GM13977 (cell line): ENCODE data around the gene FKBP1B.

ENCODE experiments used
- DNase-seq: peaks from one replicate; pipeline ENCODE4 v3.0.0; 2012; ENCODE audit warnings: low spot score
- in situ Hi-C: fragments of 300-500 bp; cut with MboI; formaldehyde crosslinking; loops from one replicate; pipeline ENCODE4 v1.12.0; 2022; ENCODE audit warnings: low sequenced_read_pairs, low pct_unique_long_range_greater_than_20kb, mixed read lengths, inconsistent platforms; ENCODE audit not compliant: unreplicated experiment
- TF ChIP-seq, protein P1 (sequence below): IDR thresholded peaks from 2 replicates; pipeline ENCODE4 v1.5.1; 2012; ENCODE audit warnings: mild to moderate bottlenecking, control low read depth; ENCODE audit not compliant: insufficient read depth; ENCODE audit errors: extremely low read depth, missing control alignments

Gene FKBP1B

DNA sequence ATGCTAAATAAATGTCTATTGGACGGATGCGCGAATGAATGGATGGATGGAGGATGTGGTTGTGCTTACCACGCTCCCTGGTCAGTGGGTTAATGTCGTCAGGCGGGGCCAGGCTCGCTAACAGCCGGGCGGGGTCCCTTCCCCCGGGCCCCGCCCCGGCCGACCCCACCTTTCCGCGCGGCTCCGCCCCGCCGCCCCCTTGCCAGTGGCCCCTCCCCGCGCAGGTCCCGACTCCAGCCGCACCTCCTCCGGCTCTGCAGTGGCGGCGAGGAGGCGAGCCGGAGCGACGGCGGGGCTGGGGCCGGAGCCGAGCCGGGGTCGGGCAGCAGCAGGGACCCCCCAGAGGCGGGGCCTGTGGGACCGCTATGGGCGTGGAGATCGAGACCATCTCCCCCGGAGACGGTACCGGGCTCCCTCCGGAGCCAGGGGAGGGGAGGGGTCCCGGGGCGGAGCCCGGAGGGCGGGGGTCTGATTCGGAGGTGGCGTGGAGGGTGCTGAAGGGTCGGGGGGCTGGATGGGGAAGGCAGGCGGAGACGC, at the start of gene FKBP1B:
Gene FKBP1B, plus strand, starts transcription at position 257 of the 537 bp plus-strand sequence. Its CDS starts 109 bp downstream, at position 366.
- in situ Hi-C loops = no loop called here
- DNase-seq = peak; percentile 78
- TF ChIP-seq, protein P1, sequence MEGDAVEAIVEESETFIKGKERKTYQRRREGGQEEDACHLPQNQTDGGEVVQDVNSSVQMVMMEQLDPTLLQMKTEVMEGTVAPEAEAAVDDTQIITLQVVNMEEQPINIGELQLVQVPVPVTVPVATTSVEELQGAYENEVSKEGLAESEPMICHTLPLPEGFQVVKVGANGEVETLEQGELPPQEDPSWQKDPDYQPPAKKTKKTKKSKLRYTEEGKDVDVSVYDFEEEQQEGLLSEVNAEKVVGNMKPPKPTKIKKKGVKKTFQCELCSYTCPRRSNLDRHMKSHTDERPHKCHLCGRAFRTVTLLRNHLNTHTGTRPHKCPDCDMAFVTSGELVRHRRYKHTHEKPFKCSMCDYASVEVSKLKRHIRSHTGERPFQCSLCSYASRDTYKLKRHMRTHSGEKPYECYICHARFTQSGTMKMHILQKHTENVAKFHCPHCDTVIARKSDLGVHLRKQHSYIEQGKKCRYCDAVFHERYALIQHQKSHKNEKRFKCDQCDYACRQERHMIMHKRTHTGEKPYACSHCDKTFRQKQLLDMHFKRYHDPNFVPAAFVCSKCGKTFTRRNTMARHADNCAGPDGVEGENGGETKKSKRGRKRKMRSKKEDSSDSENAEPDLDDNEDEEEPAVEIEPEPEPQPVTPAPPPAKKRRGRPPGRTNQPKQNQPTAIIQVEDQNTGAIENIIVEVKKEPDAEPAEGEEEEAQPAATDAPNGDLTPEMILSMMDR = no peak

DNA sequence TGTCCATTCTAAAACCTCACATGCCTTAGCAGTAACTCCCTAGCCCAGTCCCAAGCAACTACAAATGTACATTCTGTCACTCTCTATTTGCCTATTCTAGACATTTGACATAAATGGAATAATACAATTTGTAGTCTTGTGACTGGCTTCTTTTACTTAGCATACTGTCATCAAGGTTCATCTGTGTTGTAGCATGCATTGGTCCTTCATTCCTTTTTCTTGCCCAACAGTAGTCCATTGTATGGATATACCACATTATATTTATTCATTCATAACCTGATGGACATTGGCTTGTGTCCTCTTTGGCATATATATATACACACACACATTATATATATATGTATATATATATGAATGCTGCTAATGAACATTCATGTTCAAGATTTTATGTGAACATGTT, 41.8 kb upstream of the FKBP1B start:
- no peak for DNase-seq
- TF ChIP-seq, protein P1 = no peak
- in situ Hi-C loops = no loop called here

DNA sequence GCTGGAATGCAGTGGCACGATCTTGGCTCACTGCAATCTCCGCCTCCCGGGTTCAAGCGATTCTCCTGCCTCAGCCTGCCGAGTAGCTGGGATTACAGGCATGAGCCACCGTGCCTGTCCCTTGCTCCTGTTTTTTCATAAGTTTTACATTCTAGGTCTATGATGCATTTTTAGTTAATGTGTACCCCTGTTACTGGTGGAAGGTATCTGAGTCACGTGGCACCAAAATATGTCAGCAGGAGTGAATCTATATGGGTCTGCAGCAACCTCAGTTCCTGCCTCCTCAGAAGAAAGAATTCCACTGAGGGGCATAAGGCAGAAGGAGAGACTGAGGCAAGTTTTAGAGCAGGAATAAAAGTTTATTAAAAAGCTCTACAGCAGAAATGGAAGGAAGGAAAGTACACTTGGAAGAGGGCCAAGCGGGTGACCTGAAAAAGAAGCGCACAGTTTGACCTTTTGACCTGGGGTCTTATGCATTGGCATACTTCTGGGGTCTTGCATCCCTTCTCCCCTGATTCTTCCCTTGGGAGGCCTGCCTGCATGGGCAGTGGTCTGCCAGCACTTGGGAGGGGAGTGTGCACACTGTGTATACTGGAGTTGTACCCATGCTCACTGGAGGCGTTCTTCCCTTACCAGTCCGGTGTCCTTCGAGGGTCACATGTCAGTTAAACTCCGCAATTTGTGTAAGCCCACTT, 40.7 kb upstream of the FKBP1B start:
- no peak for DNase-seq
- TF ChIP-seq, protein P1 = no peak
- in situ Hi-C loops = no loop called here

DNA sequence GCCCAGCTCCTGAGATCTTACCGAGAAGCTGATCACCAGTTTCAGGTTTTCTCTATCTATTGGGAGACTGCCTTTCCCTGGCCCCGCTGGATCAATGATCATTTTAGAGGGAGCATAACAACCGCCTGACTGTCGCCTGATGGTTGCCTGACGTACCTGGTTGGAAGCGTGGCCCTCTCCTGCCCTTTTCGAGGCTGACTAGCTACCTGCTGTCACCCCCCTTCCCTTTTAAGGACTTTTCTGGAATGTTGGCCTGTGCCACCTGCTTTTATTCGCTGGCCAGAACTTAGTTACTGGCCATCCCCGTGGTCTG, 40.2 kb upstream of the FKBP1B start:
- no peak for DNase-seq
- TF ChIP-seq, protein P1 = no peak
- in situ Hi-C loops = no loop called here

DNA sequence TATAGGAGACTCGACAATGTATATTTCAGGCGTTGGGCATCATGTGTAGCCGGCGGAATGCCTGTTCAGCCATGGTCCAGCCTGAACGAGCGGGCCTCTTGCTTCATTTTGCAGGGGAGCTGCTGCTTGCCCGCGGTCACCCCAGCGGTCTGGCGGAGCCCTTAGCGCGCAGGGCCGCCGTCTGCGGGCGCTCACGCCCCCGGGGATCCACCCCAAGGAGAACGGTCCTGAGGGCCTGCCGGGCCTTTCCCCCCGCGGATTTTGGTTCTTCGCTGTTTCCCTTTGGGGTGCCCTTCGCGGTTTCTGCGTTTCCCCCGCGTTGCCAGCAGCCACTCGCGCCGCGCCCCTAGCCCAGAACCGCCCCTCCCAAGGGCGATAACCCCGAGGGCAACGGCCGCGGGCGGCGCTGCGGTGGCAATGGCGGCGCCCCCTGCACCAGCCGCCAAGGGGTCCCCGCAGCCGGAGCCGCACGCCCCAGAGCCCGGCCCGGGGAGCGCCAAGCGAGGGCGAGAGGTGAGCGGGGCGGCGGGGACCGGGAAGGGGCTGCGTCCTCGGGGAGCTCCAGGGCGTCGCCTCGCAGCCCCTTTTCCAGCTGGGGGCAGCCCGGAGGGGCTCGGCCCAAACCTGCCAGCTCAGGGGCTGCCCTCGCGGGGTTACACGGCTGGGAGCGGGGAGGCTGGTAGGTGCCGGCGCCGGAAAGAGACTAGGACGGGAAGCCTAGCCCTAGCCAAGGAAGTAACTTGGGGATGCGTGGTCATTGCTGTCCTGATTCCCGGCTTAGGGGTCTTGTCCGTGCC, 39.7 kb upstream of the FKBP1B start, which contains the start of gene MFSD2B:
Gene MFSD2B, plus strand, starts transcription at position 406 of the 797 bp plus-strand sequence. Its CDS starts 12 bp downstream, at position 418.
- peak; percentile 59 for DNase-seq
- in situ Hi-C loops = no loop called here
- TF ChIP-seq, protein P1 = no peak

DNA sequence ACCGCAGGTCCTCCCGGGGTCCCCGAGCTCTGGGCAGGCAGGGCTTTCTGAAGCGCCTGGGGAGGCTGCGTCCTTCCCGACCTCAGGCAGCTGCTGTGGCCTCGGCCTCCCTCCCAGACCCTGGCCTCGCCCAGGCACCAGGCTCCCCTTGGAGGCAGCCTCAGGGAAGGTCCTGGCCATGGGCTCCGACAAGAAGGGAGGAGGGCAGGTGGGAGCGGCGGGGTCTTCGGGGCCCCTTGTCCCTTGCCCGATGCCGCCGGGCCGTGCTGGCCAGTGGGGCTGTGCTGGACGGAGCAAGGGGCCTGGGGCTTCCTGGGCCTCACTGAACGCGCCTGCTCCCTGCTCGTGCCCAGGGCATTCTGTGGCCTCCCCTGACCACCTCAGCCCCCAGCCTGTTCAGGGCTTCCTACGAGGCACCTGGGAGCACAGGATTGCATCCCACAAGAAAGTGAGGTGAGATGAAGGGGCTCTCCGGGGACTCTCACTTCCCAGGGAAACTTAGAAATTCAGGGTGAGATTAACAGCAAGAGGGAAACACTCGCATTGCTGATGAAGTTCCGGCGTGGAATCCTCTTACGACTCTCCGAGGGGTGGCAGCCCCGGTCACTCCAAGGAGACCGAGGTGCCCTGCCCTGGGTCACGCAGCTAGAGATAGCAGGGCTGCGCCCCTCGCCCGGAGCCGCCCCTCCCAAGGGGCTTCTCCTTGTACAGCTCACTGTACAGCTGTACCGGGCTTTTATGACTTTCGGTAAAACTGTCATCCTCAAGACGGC, 38.9 kb upstream of the FKBP1B start:
- in situ Hi-C loops = no loop called here
- DNase-seq = no peak
- TF ChIP-seq, protein P1 = no peak
